Measurements from ENCODE around the gene AMPD1. TPM values are rescaled to one million over a fixed set of nuclear protein-coding genes. Genes with fewer than 3 reads are reported as not detected.

Gene AMPD1
- total and polyA plus RNA-seq, 9 donors: 0.13 to 1.8 (median 0.18) TPM; not detected in 6

DNA sequence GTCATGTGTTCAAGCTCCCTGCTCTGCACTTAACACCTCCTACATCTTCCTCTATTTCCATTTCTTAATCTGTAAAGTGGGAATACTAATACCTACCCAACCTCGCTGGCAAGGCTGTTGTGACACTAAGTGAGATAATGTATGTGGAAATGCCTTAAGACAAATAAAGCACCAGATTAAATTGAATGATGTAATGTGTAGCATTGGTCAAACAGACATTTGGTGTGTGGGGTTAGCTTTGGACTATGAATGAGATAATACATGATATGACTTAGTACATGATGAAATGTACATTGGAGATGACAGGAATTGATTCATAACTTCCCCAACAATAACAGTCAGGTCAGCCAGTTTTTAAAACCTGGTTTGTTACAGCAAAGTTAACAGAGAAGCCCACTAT is 5.2 kb downstream of the AMPD1 start:
- H3K36me3 ChIP-seq: no peaks in the 10 kb centered on the region
- no peak overlapping the region for H3K27ac ChIP-seq
- H3K9me3 ChIP-seq: no peaks in the 10 kb centered on the region
- TF ChIP-seq, protein P1, sequence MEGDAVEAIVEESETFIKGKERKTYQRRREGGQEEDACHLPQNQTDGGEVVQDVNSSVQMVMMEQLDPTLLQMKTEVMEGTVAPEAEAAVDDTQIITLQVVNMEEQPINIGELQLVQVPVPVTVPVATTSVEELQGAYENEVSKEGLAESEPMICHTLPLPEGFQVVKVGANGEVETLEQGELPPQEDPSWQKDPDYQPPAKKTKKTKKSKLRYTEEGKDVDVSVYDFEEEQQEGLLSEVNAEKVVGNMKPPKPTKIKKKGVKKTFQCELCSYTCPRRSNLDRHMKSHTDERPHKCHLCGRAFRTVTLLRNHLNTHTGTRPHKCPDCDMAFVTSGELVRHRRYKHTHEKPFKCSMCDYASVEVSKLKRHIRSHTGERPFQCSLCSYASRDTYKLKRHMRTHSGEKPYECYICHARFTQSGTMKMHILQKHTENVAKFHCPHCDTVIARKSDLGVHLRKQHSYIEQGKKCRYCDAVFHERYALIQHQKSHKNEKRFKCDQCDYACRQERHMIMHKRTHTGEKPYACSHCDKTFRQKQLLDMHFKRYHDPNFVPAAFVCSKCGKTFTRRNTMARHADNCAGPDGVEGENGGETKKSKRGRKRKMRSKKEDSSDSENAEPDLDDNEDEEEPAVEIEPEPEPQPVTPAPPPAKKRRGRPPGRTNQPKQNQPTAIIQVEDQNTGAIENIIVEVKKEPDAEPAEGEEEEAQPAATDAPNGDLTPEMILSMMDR (IDR thresholded peaks at IDR 0.05): no peak
- TF ChIP-seq EP300 (IDR thresholded peaks at IDR 0.05): no peak
- no peak for TF ChIP-seq POLR2A (IDR thresholded peaks at IDR 0.05)
- no peak for DNase-seq
- no peaks in the 10 kb centered on the region for H3K27me3 ChIP-seq
- WGBS, 3 donors: 80 to 90% (median 82%) methylated on average over 1 of the region's 1 CpG
- no peak overlapping the region for H3K4me3 ChIP-seq
- H3K4me1 ChIP-seq (ENCODE audit: insufficient read depth): no peaks in the 10 kb centered on the region
- intact Hi-C loops (cut with DNase I): no loop called here

- DNase-seq: no peak
- Histone ChIP-seq H3K9me3 (no peaks in the 10 kb centered on the region), H3K27me3 (no peaks in the 10 kb centered on the region), H3K27ac (no peak overlapping the region), H3K4me1 (ENCODE audit: insufficient read depth) (no peaks in the 10 kb centered on the region), H3K4me3 (no peak overlapping the region), H3K36me3 (no peaks in the 10 kb centered on the region)
- intact Hi-C loops (cut with DNase I): no loop called here
- 81 to 89% (median 85%) methylated on average over 4 of the region's 4 CpGs for WGBS, 3 donors
- TF ChIP-seq POLR2A (IDR thresholded peaks at IDR 0.05) (no peak), EP300 (IDR thresholded peaks at IDR 0.05) (no peak)
- TF ChIP-seq, protein P1 (IDR thresholded peaks at IDR 0.05): no peak
Measured at GRCh38 chr1:114688526-114688925, 6.8 kb downstream of the AMPD1 start.

GRCh38 chr1:114685851-114686250 is 9.5 kb downstream of the AMPD1 start:
- no peak for DNase-seq
- Histone ChIP-seq H3K27ac (no peak overlapping the region), H3K27me3 (no peaks in the 10 kb centered on the region), H3K4me3 (no peak overlapping the region), H3K9me3 (no peaks in the 10 kb centered on the region), H3K4me1 (ENCODE audit: insufficient read depth) (no peaks in the 10 kb centered on the region), H3K36me3 (no peaks in the 10 kb centered on the region)
- 81 to 87% (median 85%) methylated on average over 5 of the region's 5 CpGs for WGBS, 3 donors
- TF ChIP-seq, protein P1 (IDR thresholded peaks at IDR 0.05): no peak
- TF ChIP-seq EP300 (IDR thresholded peaks at IDR 0.05): no peak
- TF ChIP-seq POLR2A (IDR thresholded peaks at IDR 0.05): no peak
- intact Hi-C loops (cut with DNase I): no loop called here

- H3K9me3 ChIP-seq: no peaks in the 10 kb centered on the region
- H3K4me1 ChIP-seq (ENCODE audit: insufficient read depth): no peaks in the 10 kb centered on the region
- 75 to 80% (median 78%) methylated on average over 5 of the region's 5 CpGs for WGBS, 3 donors
- H3K36me3 ChIP-seq: no peaks in the 10 kb centered on the region
- no peak for DNase-seq
- H3K27ac ChIP-seq: no peak overlapping the region
- H3K27me3 ChIP-seq: no peaks in the 10 kb centered on the region
- intact Hi-C loops (cut with DNase I): no loop called here
- no peak for TF ChIP-seq EP300 (IDR thresholded peaks at IDR 0.05)
- TF ChIP-seq, protein P1 (IDR thresholded peaks at IDR 0.05): no peak
- no peak for TF ChIP-seq POLR2A (IDR thresholded peaks at IDR 0.05)
- no peak overlapping the region for H3K4me3 ChIP-seq
Measured at GRCh38 chr1:114677691-114678090, 17.7 kb downstream of the AMPD1 start.

All from ovary (tissue), 9 donors.